Measurements from ENCODE around the gene CCL13.

The CCL13 gene

GRCh38 chr17:34337701-34338100 lies 18.6 kb upstream of the CCL13 start:
- no peaks in the 10 kb centered on the region for H3K9me3 ChIP-seq (ENCODE audit: control insufficient read depth, low read length)
- H3K27ac ChIP-seq (ENCODE audit: insufficient read depth, low read length, poor library complexity, severe bottlenecking): no peak overlapping the region
- no peaks in the 10 kb centered on the region for H3K36me3 ChIP-seq (ENCODE audit: control insufficient read depth, insufficient read depth, low read length)
- no peaks in the 10 kb centered on the region for H3K27me3 ChIP-seq (replicated peaks; ENCODE audit: control insufficient read depth, insufficient read depth, low read length, poor library complexity, severe bottlenecking)
- no peak overlapping the region for H3K4me3 ChIP-seq (ENCODE audit: insufficient read depth, low read depth, low read length, poor library complexity, severe bottlenecking)
- H3K4me1 ChIP-seq (ENCODE audit: control insufficient read depth, insufficient read depth, low read length, poor library complexity, severe bottlenecking): no peaks in the 10 kb centered on the region
- no peak for DNase-seq

- no peaks in the 10 kb centered on the region for H3K9me3 ChIP-seq (ENCODE audit: control insufficient read depth, low read length)
- no peak for DNase-seq
- H3K27me3 ChIP-seq (replicated peaks; ENCODE audit: control insufficient read depth, insufficient read depth, low read length, poor library complexity, severe bottlenecking): no peaks in the 10 kb centered on the region
- H3K4me1 ChIP-seq (ENCODE audit: control insufficient read depth, insufficient read depth, low read length, poor library complexity, severe bottlenecking): no peaks in the 10 kb centered on the region
- no peak overlapping the region for H3K4me3 ChIP-seq (ENCODE audit: insufficient read depth, low read depth, low read length, poor library complexity, severe bottlenecking)
- H3K36me3 ChIP-seq (ENCODE audit: control insufficient read depth, insufficient read depth, low read length): no peaks in the 10 kb centered on the region
- no peak overlapping the region for H3K27ac ChIP-seq (ENCODE audit: insufficient read depth, low read length, poor library complexity, severe bottlenecking)
Observed at GRCh38 chr17:34339138-34339770, 17.0 kb upstream of the CCL13 start.

DNA sequence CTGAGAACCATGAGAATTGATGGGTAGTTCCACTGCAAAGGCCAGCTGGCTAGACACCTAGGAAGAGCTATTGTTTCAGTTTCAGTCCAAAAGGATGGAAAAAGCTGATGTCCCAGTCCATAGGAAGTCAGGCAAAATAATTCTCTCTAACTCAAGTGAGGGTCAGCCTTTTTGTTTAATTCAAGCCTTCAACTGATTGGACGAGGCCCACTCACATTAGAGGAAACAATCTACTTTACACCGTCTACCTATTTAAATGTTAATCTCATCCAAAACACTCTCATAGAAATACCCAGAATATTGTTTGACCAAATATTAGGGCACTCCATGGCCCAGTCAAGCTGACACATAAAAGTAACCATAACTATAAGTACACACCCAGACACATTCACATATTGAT lies 14.4 kb upstream of the CCL13 start:
- no peaks in the 10 kb centered on the region for H3K9me3 ChIP-seq (ENCODE audit: control insufficient read depth, low read length)
- no peak for DNase-seq
- H3K27ac ChIP-seq (ENCODE audit: insufficient read depth, low read length, poor library complexity, severe bottlenecking): no peak overlapping the region
- no peaks in the 10 kb centered on the region for H3K4me1 ChIP-seq (ENCODE audit: control insufficient read depth, insufficient read depth, low read length, poor library complexity, severe bottlenecking)
- H3K27me3 ChIP-seq (replicated peaks; ENCODE audit: control insufficient read depth, insufficient read depth, low read length, poor library complexity, severe bottlenecking): no peaks in the 10 kb centered on the region
- H3K36me3 ChIP-seq (ENCODE audit: control insufficient read depth, insufficient read depth, low read length): no peaks in the 10 kb centered on the region
- no peak overlapping the region for H3K4me3 ChIP-seq (ENCODE audit: insufficient read depth, low read depth, low read length, poor library complexity, severe bottlenecking)

- Histone ChIP-seq H3K36me3 (ENCODE audit: control insufficient read depth, insufficient read depth, low read length) (no peaks in the 10 kb centered on the region), H3K27me3 (replicated peaks; ENCODE audit: control insufficient read depth, insufficient read depth, low read length, poor library complexity, severe bottlenecking) (no peaks in the 10 kb centered on the region), H3K4me1 (ENCODE audit: control insufficient read depth, insufficient read depth, low read length, poor library complexity, severe bottlenecking) (no peaks in the 10 kb centered on the region), H3K4me3 (ENCODE audit: insufficient read depth, low read depth, low read length, poor library complexity, severe bottlenecking) (no peak overlapping the region), H3K9me3 (ENCODE audit: control insufficient read depth, low read length) (no peaks in the 10 kb centered on the region), H3K27ac (ENCODE audit: insufficient read depth, low read length, poor library complexity, severe bottlenecking) (no peak overlapping the region)
- no peak for DNase-seq
Observed at GRCh38 chr17:34347063-34347462, 9.2 kb upstream of the CCL13 start.

DNA sequence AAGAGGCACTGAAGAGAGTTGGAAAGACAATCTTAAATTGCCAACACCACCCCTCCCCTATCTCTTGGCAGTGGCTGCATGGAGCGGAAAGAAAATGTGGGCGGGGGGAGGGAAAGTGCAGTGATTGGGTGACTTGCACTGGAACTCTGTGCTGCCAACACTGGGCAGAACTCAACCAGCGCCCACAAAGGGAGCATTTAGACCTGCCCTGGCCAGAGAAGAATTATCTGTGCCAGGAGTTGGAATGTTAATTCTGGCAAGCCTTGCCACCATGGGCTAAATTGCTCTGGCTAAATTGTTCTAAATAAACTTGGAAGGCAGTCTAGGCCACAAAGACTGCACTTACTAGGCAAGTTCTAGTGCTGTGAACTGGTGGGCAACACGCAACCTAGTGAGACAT lies 6.5 kb upstream of the CCL13 start:
- H3K27me3 ChIP-seq (replicated peaks; ENCODE audit: control insufficient read depth, insufficient read depth, low read length, poor library complexity, severe bottlenecking): no peaks in the 10 kb centered on the region
- no peak overlapping the region for H3K4me3 ChIP-seq (ENCODE audit: insufficient read depth, low read depth, low read length, poor library complexity, severe bottlenecking)
- no peak overlapping the region for H3K27ac ChIP-seq (ENCODE audit: insufficient read depth, low read length, poor library complexity, severe bottlenecking)
- no peaks in the 10 kb centered on the region for H3K4me1 ChIP-seq (ENCODE audit: control insufficient read depth, insufficient read depth, low read length, poor library complexity, severe bottlenecking)
- no peak for DNase-seq
- no peaks in the 10 kb centered on the region for H3K36me3 ChIP-seq (ENCODE audit: control insufficient read depth, insufficient read depth, low read length)
- no peaks in the 10 kb centered on the region for H3K9me3 ChIP-seq (ENCODE audit: control insufficient read depth, low read length)

GRCh38 chr17:34351096-34351495 lies 5.2 kb upstream of the CCL13 start:
- Histone ChIP-seq H3K27me3 (replicated peaks; ENCODE audit: control insufficient read depth, insufficient read depth, low read length, poor library complexity, severe bottlenecking) (no peaks in the 10 kb centered on the region), H3K27ac (ENCODE audit: insufficient read depth, low read length, poor library complexity, severe bottlenecking) (no peak overlapping the region), H3K36me3 (ENCODE audit: control insufficient read depth, insufficient read depth, low read length) (no peaks in the 10 kb centered on the region), H3K4me1 (ENCODE audit: control insufficient read depth, insufficient read depth, low read length, poor library complexity, severe bottlenecking) (no peaks in the 10 kb centered on the region), H3K4me3 (ENCODE audit: insufficient read depth, low read depth, low read length, poor library complexity, severe bottlenecking) (no peak overlapping the region), H3K9me3 (ENCODE audit: control insufficient read depth, low read length) (no peaks in the 10 kb centered on the region)
- DNase-seq: no peak

- no peak for DNase-seq
- Histone ChIP-seq H3K27ac (ENCODE audit: insufficient read depth, low read length, poor library complexity, severe bottlenecking) (no peak overlapping the region), H3K9me3 (ENCODE audit: control insufficient read depth, low read length) (no peaks in the 10 kb centered on the region), H3K27me3 (replicated peaks; ENCODE audit: control insufficient read depth, insufficient read depth, low read length, poor library complexity, severe bottlenecking) (no peaks in the 10 kb centered on the region), H3K4me1 (ENCODE audit: control insufficient read depth, insufficient read depth, low read length, poor library complexity, severe bottlenecking) (no peaks in the 10 kb centered on the region), H3K36me3 (ENCODE audit: control insufficient read depth, insufficient read depth, low read length) (no peaks in the 10 kb centered on the region), H3K4me3 (ENCODE audit: insufficient read depth, low read depth, low read length, poor library complexity, severe bottlenecking) (no peak overlapping the region)
Observed at GRCh38 chr17:34352191-34352590, 4.1 kb upstream of the CCL13 start.

DNA sequence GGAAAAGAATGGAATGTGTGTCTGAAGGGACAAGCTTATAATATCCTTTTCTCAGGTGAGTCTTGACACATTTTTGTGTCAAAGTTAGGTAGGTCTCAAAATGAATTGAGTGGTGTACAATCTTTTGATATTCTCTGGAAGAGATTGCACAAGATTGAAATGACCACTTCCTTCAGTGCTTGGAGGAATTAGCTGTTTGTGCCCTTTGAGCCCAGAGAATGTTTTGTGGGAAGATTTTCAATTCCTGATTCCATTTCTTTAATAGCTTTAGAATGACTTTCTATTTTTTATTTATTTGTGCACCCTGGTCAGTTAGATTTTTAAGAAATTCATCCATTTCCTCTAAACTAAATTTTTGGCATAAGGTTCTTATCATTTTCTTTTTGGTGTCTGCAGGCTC lies 1.6 kb upstream of the CCL13 start:
- H3K27me3 ChIP-seq (replicated peaks; ENCODE audit: control insufficient read depth, insufficient read depth, low read length, poor library complexity, severe bottlenecking): no peaks in the 10 kb centered on the region
- no peak for DNase-seq
- H3K36me3 ChIP-seq (ENCODE audit: control insufficient read depth, insufficient read depth, low read length): no peaks in the 10 kb centered on the region
- no peaks in the 10 kb centered on the region for H3K4me1 ChIP-seq (ENCODE audit: control insufficient read depth, insufficient read depth, low read length, poor library complexity, severe bottlenecking)
- H3K4me3 ChIP-seq (ENCODE audit: insufficient read depth, low read depth, low read length, poor library complexity, severe bottlenecking): no peak overlapping the region
- no peaks in the 10 kb centered on the region for H3K9me3 ChIP-seq (ENCODE audit: control insufficient read depth, low read length)
- no peak overlapping the region for H3K27ac ChIP-seq (ENCODE audit: insufficient read depth, low read length, poor library complexity, severe bottlenecking)

DNA sequence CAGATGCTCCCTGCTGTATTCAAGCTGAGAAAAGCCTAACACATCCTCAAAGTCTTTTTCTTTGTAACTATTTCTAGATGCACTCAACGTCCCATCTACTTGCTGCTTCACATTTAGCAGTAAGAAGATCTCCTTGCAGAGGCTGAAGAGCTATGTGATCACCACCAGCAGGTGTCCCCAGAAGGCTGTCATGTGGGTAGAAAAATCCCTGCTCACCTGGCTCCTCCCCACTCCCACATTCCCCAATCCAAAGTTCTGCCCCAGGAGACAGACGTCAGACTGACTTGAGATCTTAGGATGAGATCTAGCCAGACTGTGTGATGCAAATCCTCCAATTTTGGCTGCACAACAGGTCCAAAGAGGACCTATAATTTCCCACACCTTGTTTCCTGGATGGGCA lies 1.1 kb downstream of the CCL13 start:
- no peaks in the 10 kb centered on the region for H3K4me1 ChIP-seq (ENCODE audit: control insufficient read depth, insufficient read depth, low read length, poor library complexity, severe bottlenecking)
- no peak overlapping the region for H3K27ac ChIP-seq (ENCODE audit: insufficient read depth, low read length, poor library complexity, severe bottlenecking)
- no peaks in the 10 kb centered on the region for H3K27me3 ChIP-seq (replicated peaks; ENCODE audit: control insufficient read depth, insufficient read depth, low read length, poor library complexity, severe bottlenecking)
- no peaks in the 10 kb centered on the region for H3K36me3 ChIP-seq (ENCODE audit: control insufficient read depth, insufficient read depth, low read length)
- no peak for DNase-seq
- no peak overlapping the region for H3K4me3 ChIP-seq (ENCODE audit: insufficient read depth, low read depth, low read length, poor library complexity, severe bottlenecking)
- H3K9me3 ChIP-seq (ENCODE audit: control insufficient read depth, low read length): no peaks in the 10 kb centered on the region

DNA sequence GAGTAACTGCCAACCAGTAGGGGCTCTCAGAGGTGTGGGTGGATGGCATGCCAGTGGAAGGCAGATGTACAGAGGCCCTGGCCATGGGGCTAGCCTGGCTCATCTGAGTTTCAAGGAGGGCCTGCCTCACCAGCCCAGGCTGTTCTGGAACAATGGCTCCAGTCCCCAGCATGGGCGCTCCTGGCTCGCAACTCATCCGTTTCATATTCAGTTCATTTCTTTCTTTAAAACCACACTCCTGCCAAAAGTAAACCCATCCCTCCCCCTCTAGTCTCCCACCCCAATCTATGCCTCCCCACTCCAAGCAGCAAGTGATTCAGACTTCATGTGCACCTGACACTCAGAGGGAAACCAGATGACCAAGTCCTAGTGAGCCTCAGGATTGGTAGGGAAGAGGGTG lies 2.4 kb downstream of the CCL13 start:
- H3K9me3 ChIP-seq (ENCODE audit: control insufficient read depth, low read length): no peaks in the 10 kb centered on the region
- no peaks in the 10 kb centered on the region for H3K4me1 ChIP-seq (ENCODE audit: control insufficient read depth, insufficient read depth, low read length, poor library complexity, severe bottlenecking)
- H3K27me3 ChIP-seq (replicated peaks; ENCODE audit: control insufficient read depth, insufficient read depth, low read length, poor library complexity, severe bottlenecking): no peaks in the 10 kb centered on the region
- no peaks in the 10 kb centered on the region for H3K36me3 ChIP-seq (ENCODE audit: control insufficient read depth, insufficient read depth, low read length)
- no peak overlapping the region for H3K27ac ChIP-seq (ENCODE audit: insufficient read depth, low read length, poor library complexity, severe bottlenecking)
- DNase-seq: no peak
- no peak overlapping the region for H3K4me3 ChIP-seq (ENCODE audit: insufficient read depth, low read depth, low read length, poor library complexity, severe bottlenecking)
